Measurements from ENCODE around the gene HOXA5. TPM values are rescaled to one million over a fixed set of nuclear protein-coding genes. Genes with fewer than 3 reads are reported as not detected.

The HOXA5 gene
- total and polyA plus RNA-seq, 2 donors (not counting 3 experiments of a cell fraction or from before 2014, with no cell fraction given): 18.6 to 18.8 TPM

- H3K27ac ChIP-seq (ENCODE audit: insufficient read depth, low read depth, low read length): peak overlapping the region; percentile 64
- FAIRE-seq (no peak), DNase-seq (ENCODE audit: low read depth, low spot score) (no peak)
- H3K27me3 ChIP-seq (ENCODE audit: control insufficient read depth in 2 of 2, insufficient read depth in 2 of 2, low read length in 2 of 2): no peaks in the 10 kb centered on the region
- H3K79me2 ChIP-seq (ENCODE audit: control insufficient read depth, insufficient read depth, low read length): peaks cover 97% of the 10 kb centered on the region
- intact Hi-C loops (cut with micrococcal nuclease) (loop anchor here (1.0 to 5.0 kb wide), 3 partner anchors 21 to 692 kb away; partner anchors contain the start of gene HOXA9), dilution Hi-C loops (cut with MboI; ENCODE audit: extremely low pct_ligation_motif_present, low sequenced_read_pairs) (no loop called here)
- H3K36me3 ChIP-seq (ENCODE audit: control insufficient read depth in 2 of 2, extremely low read depth in 1 of 2, insufficient read depth in 2 of 2, low read length in 2 of 2): peaks cover 0 to 19% of the 10 kb centered on the region in 2 experiments
- peak overlapping the region; percentile 76 for H3K4me2 ChIP-seq (ENCODE audit: insufficient read depth, low read length)
- peak overlapping the region; percentile 47 for H3K9ac ChIP-seq (replicated peaks; ENCODE audit: extremely low read depth, insufficient read depth, low read length)
- POLR2A ChIA-PET: interaction anchor here (1.3 to 1.6 kb wide), 2 partner anchors 16 to 21 kb away, joined by 3 to 4 read pairs; partner anchors contain the start of gene HOXA9
- no peaks in the 10 kb centered on the region for H3K9me1 ChIP-seq (replicated peaks; ENCODE audit: control insufficient read depth, extremely low read depth, insufficient read depth, low read length)
- no peak overlapping the region for H2AFZ ChIP-seq (ENCODE audit: low read depth, low read length)
- peaks cover 73% of the 10 kb centered on the region for H3K4me1 ChIP-seq (ENCODE audit: control insufficient read depth, extremely low read depth, insufficient read depth, low read length)
- no TSS peak for BruUV-seq (replicated peaks)
- TF ChIP-seq CTCF (IDR thresholded peaks at IDR 0.05; ENCODE audit: extremely low read depth in 1 of 2, insufficient read depth in 1 of 2, low read depth in 1 of 2, low read length in 2 of 2) (no peak), EZH2 (IDR thresholded peaks at IDR 0.05; ENCODE audit: borderline replicate concordance, low read depth, low read length, severe bottlenecking) (no peak), POLR2AphosphoS5 (IDR thresholded peaks at IDR 0.05; ENCODE audit: insufficient read depth, low read depth, low read length) (no peak), MAX (IDR thresholded peaks at IDR 0.05; ENCODE audit: insufficient read depth, insufficient read length) (no peak), JUN (IDR thresholded peaks at IDR 0.05; ENCODE audit: borderline replicate concordance, insufficient read depth, insufficient read length, low read depth) (no peak), MYC (IDR thresholded peaks at IDR 0.05; ENCODE audit: low read depth, low read length) (no peak), GATA2 (IDR thresholded peaks at IDR 0.05; ENCODE audit: insufficient read depth, insufficient read length, low read depth, low read length) (no peak), FOS (IDR thresholded peaks at IDR 0.05; ENCODE audit: borderline replicate concordance, insufficient read depth, low read length) (no peak), POLR2A (IDR thresholded peaks at IDR 0.05; ENCODE audit: low read depth, low read length) (no peak)
- H3K4me3 ChIP-seq (replicated peaks in 1 of 3; ENCODE audit: insufficient read depth in 1 of 3, low read depth in 1 of 3, low read length in 3 of 3): peak overlapping the region in 1 of 3 experiments; percentile 23
- CTCF ChIA-PET: interaction anchor here (0.7 to 7.0 kb wide), 21 partner anchors 8 to 775 kb away, joined by 3 to 72 read pairs (median 8); partner anchors contain the start of genes HOXA3 and HOXA7
- H4K20me1 ChIP-seq (replicated peaks; ENCODE audit: control insufficient read depth, extremely low read depth, insufficient read depth, low read length): no peaks in the 10 kb centered on the region
- H3K9me3 ChIP-seq (replicated peaks; ENCODE audit: control insufficient read depth, insufficient read depth, low read length): no peaks in the 10 kb centered on the region
Measured at GRCh38 chr7:27144781-27145164, 1.3 kb upstream of the HOXA5 start.
